PC-3 (cell line): Measurements from ENCODE around the gene PPP2R1A. TPM values are rescaled to one million over a fixed set of nuclear protein-coding genes. Genes with fewer than 3 reads are reported as not detected.

Source experiments
- ATAC-seq: fragments of 200-7000 bp; cut with Tn5 transposase; 2 replicates; pipeline ENCODE4 v1.9.1; 2020; ENCODE audit warnings: mild to moderate bottlenecking, moderate library complexity
- BruUV-seq: library from RNA; stranded (reverse); fragments of 400-500 nt; replicated peaks from 2 replicates; lab custom pipeline; 2021; lab: Mats Ljungman, UMichigan
- CTCF ChIA-PET: fragments of 300-600 bp; sonication (Branson Sonifier 250); formaldehyde crosslinking; loops from one replicate; lab custom pipeline; 2022; ENCODE audit warnings: antibody characterized with exemption; lab: Charles Lee
- POLR2A ChIA-PET: fragments of 300-600 bp; sonication (Branson Sonifier 250); formaldehyde crosslinking; loops from one replicate; lab custom pipeline; 2022; ENCODE audit warnings: antibody characterized with exemption; ENCODE audit not compliant: unreplicated experiment; lab: Charles Lee
- DNase-seq: peaks from one replicate; pipeline ENCODE4 v3.0.0-alpha.2; 2015
- H2AFZ ChIP-seq: fragments of 300-600 bp; sonication (generic); 2 replicates; pipeline ENCODE4 v1.6.0; 2016; ENCODE audit warnings: antibody characterized with exemption, low read length
- H3F3A ChIP-seq: fragments of 300-600 bp; sonication (generic); one replicate; pipeline ENCODE4 v1.6.0; 2017; ENCODE audit warnings: antibody characterized with exemption, low read length, control low read depth, mild to moderate bottlenecking; ENCODE audit not compliant: unreplicated experiment
- H3K27ac ChIP-seq: fragments of 300-600 bp; sonication (generic); 2 replicates; pipeline ENCODE4 v1.5.1; 2016; ENCODE audit warnings: mild to moderate bottlenecking, low read length
- H3K27me3 ChIP-seq: fragments of 300-600 bp; sonication (generic); 2 replicates; pipeline ENCODE4 v1.6.1; 2016; ENCODE audit warnings: low read length, mixed read lengths
- H3K36me3 ChIP-seq: fragments of 300-600 bp; sonication (generic); 2 replicates; pipeline ENCODE4 v1.6.1; 2016; ENCODE audit warnings: low read depth, mixed run types, low read length, mixed read lengths
- H3K4me1 ChIP-seq: fragments of 300-600 bp; sonication (generic); 2 replicates; pipeline ENCODE4 v1.5.1; 2016; ENCODE audit warnings: low read length; ENCODE audit not compliant: insufficient read depth
- H3K4me2 ChIP-seq: fragments of 300-600 bp; sonication (generic); 2 replicates; pipeline ENCODE4 v1.6.0; 2016; ENCODE audit warnings: low read length
- H3K4me3 ChIP-seq: fragments of 300-600 bp; sonication (generic); 2 replicates; pipeline ENCODE4 v1.5.1; 2016; ENCODE audit warnings: mild to moderate bottlenecking, low read length, mixed read lengths
- H3K79me2 ChIP-seq: fragments of 300-600 bp; sonication (generic); 2 replicates; pipeline ENCODE4 v1.6.1; 2017; ENCODE audit warnings: low read length, mixed read lengths
- H3K9ac ChIP-seq: fragments of 300-600 bp; sonication (generic); 2 replicates; pipeline ENCODE4 v1.6.0; 2016; ENCODE audit warnings: mild to moderate bottlenecking, low read length
- H3K9me2 ChIP-seq: fragments of 300-600 bp; sonication (generic); replicated peaks from 2 replicates; pipeline ENCODE4 v1.6.1; 2016; ENCODE audit warnings: mixed run types, low read length, mixed read lengths
- H3K9me3 ChIP-seq: fragments of 300-600 bp; sonication (generic); 2 replicates; pipeline ENCODE4 v1.6.1; 2016; ENCODE audit warnings: low read length, mixed read lengths
- H4K20me1 ChIP-seq: fragments of 300-600 bp; sonication (generic); 2 replicates; pipeline ENCODE4 v1.6.1; 2016; ENCODE audit warnings: low read length, mixed read lengths
- EZH2 ChIP-seq: fragments of 300-600 bp; sonication (generic); IDR thresholded peaks from one replicate; pipeline ENCODE4 v1.6.1; 2017; ENCODE audit warnings: antibody characterized with exemption, mild to moderate bottlenecking, low read length; ENCODE audit not compliant: unreplicated experiment
- EZH2phosphoT487 ChIP-seq: fragments of 300-600 bp; sonication (generic); IDR thresholded peaks from 2 replicates; pipeline ENCODE4 v1.6.1; 2018; ENCODE audit warnings: mild to moderate bottlenecking, antibody characterized with exemption, low read length, borderline replicate concordance
- intact Hi-C: fragments of 100-400 bp; cut with micrococcal nuclease; formaldehyde crosslinking; loops from 2 replicates; pipeline ENCODE4 v1.9.0; 2023
- total RNA-seq: library from RNA; depleted of rRNA; stranded (reverse); fragments of >200 nt; gene quantifications from 2 replicates; pipeline ENCODE4 v1.2.3, GENCODE V29; 2014
- TF ChIP-seq, protein P1 (sequence below): fragments of 300-600 bp; sonication (generic); conservative IDR thresholded peaks from 2 replicates; pipeline ENCODE4 v1.5.1; 2017; ENCODE audit warnings: antibody characterized with exemption, low read depth, mild to moderate bottlenecking, low read length

The PPP2R1A gene
- total RNA-seq, 1 experiment from 2014 or later = 336 TPM

DNA sequence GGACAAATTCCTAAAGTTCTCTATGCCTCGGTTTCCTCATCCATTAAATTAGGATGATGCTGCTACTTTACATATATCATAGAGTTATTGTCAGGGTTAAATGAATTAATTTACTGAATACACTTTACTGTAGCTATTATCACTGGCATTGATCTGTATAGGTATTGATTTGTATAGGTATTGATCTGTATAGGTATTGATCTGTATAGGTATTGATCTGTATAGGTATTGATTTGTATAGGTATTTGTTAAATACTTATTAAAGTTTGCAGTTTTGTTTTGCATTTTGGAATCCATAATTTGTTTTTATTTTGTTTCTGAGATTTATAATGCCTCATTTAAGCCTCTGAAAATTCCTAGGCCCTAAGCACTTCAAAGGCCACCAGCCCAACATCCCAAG, 2.4 kb upstream of the PPP2R1A start:
- ATAC-seq (no peak), DNase-seq (no peak)
- H3K4me2 ChIP-seq = no peak overlapping the region
- peaks cover 18% of the 10 kb centered on the region for H3K4me1 ChIP-seq
- no peaks in the 10 kb centered on the region for H3K9me3 ChIP-seq
- H4K20me1 ChIP-seq = peaks cover 13% of the 10 kb centered on the region; the same call in 1 of the 2 replicates
- no TSS peak for BruUV-seq
- peaks cover 30% of the 10 kb centered on the region for H3K79me2 ChIP-seq
- no peak for TF ChIP-seq EZH2phosphoT487
- no peak for TF ChIP-seq EZH2
- TF ChIP-seq, protein P1, sequence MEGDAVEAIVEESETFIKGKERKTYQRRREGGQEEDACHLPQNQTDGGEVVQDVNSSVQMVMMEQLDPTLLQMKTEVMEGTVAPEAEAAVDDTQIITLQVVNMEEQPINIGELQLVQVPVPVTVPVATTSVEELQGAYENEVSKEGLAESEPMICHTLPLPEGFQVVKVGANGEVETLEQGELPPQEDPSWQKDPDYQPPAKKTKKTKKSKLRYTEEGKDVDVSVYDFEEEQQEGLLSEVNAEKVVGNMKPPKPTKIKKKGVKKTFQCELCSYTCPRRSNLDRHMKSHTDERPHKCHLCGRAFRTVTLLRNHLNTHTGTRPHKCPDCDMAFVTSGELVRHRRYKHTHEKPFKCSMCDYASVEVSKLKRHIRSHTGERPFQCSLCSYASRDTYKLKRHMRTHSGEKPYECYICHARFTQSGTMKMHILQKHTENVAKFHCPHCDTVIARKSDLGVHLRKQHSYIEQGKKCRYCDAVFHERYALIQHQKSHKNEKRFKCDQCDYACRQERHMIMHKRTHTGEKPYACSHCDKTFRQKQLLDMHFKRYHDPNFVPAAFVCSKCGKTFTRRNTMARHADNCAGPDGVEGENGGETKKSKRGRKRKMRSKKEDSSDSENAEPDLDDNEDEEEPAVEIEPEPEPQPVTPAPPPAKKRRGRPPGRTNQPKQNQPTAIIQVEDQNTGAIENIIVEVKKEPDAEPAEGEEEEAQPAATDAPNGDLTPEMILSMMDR = no peak
- no peaks in the 10 kb centered on the region for H3F3A ChIP-seq
- no peaks in the 10 kb centered on the region for H3K27me3 ChIP-seq
- peaks cover 6% of the 10 kb centered on the region for H3K36me3 ChIP-seq
- intact Hi-C loops = no loop called here
- H3K9me2 ChIP-seq = no peaks in the 10 kb centered on the region
- H2AFZ ChIP-seq = no peak overlapping the region
- CTCF ChIA-PET = no interaction called here
- no peak overlapping the region for H3K27ac ChIP-seq
- POLR2A ChIA-PET = no interaction called here
- no peak overlapping the region for H3K4me3 ChIP-seq
- H3K9ac ChIP-seq = no peak overlapping the region

GRCh38 chr19:52188822-52189734, 774 bp upstream of the PPP2R1A start:
- intact Hi-C loops = loop anchor here (1.0 to 2.0 kb wide), 2 partner anchors 18 to 50 kb away; partner anchors contain the start of genes ZNF616 and ZNF836
- Histone ChIP-seq H3K79me2 (peaks cover 47% of the 10 kb centered on the region), H3K9me3 (no peaks in the 10 kb centered on the region), H3K4me2 (peak overlapping the region; percentile 83), H3K9me2 (no peaks in the 10 kb centered on the region), H3K9ac (peak overlapping the region; percentile 73), H2AFZ (peak overlapping the region; percentile 84), H3K4me3 (peak overlapping the region; percentile 72), H3F3A (no peaks in the 10 kb centered on the region), H3K4me1 (peaks cover 18% of the 10 kb centered on the region), H3K27ac (peak overlapping the region; percentile 47), H3K27me3 (no peaks in the 10 kb centered on the region), H3K36me3 (peaks cover 18% of the 10 kb centered on the region), H4K20me1 (peaks cover 26% of the 10 kb centered on the region)
- ChIA-PET POLR2A (interaction anchor here (0.6 to 1.2 kb wide), 10 partner anchors 10 to 1948 kb away, joined by 3 to 68 read pairs (median 10); partner anchors contain the start of genes ZNF613 and ZNF616), CTCF (interaction anchor here (0.6 to 1.6 kb wide), 3 partner anchors 48 to 50 kb away, joined by 4 to 6 read pairs (median 5); partner anchors contain the start of gene ZNF616)
- TSS peak; percentile 85 for BruUV-seq
- DNase-seq = no peak
- peak; percentile 0; the same call in 1 of the 2 replicates for ATAC-seq
- TF ChIP-seq EZH2 = no peak
- TF ChIP-seq, protein P1 = no peak
- TF ChIP-seq EZH2phosphoT487 = no peak
